NCI-H526 treated with DMSO at 0.1 percent for 48 hours (cell line): ENCODE data around the gene BTBD1.
"Not testable (repeated sequence)": the region's sequence is repeated elsewhere in the genome, so short reads cannot be mapped to it uniquely, and the experiment has no call there.

Experiments
- DNase-seq: peaks from one replicate; lab custom pipeline; 2025; lab: John Stamatoyannopoulos, UW

Gene BTBD1

DNA sequence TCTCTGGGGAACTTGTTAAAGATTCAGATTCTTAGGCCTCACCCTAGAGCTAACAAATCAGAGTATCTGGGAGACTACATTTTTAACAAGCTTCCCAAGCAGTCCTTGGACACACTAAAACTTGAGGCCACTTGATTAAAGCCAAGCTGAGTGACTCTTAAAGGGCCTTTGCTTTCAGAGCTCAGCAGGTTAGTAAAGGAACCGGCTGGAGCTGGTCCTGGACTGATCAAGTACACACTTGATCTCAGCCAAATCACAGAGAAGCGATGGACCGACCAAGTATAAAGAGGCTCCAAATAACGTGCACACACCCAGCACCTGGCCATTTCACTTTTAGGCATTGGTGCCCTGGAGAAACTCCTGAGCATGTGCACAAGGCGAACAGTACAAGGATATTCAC is 27.5 kb upstream of the BTBD1 start:
- no peak for DNase-seq

DNA sequence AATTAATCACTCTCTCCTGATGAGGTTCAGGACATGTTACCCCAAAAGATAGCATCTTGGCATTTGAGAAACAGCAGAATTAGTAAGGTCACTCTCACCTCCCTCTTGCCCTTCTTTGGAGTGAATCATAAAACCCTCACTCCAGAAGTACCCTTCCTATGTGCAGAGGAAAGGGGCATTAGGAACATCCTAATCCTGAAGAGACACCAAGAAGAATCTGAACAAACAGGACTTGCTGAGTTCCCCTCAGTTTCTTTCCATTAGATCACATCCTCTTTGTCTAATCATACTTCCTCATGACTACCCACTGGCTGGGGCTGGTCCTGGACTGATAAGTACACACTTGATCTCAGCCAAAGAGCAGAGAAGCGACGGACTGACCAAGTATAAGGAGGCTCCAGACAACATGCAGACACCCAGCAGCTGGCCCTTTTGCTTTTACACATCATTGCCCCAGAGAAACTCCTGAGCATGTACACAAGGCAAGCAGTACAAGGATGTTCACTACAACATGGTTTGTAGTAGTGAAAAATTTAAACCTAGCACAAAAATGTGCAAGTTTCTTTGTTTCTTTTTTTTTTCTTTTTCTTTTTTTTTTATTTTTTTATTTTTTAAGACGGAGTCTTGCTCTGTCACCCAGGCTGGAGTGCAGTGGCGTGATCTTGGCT is 25.4 kb upstream of the BTBD1 start:
- DNase-seq: no peak

DNA sequence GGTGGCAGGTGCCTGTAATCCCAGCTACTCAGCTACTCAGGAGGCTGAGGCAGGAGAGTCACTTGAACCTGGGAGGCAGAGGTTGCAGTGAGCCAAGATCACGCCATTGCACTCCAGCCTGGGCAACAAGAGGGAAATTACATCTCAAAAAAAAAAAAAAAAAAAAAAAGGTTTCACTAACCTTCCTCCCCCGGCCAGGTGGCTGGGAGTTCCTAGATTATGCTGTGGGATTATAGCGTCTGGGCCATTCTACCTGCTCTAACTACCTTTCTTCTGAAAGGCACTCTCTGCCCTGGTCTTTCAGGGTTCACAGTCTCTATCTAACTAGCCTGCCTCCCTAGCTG is 24.9 kb upstream of the BTBD1 start:
- DNase-seq: not testable (repeated sequence)

- DNase-seq: no peak
These were observed 23.4 kb upstream of the BTBD1 start for GRCh38 chr15:83090465-83090864.

DNA sequence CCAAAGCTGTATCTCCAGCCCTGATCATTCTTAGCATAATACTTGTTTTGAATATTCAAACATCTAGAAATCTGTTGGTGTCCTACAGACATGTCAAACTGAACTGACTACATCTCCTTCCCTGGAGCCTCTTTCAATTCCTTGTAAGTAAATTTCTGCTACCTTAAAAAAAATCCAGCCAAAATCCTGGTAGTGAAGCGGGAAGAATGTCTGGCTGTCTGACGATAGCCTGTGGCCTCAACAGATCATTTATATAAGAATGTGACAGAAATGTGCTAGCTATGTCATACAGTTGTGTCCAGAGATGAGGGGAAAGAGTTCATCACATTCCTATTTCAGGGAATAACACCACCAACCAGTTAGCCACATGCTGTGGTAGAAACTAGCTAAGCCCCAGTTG is 21.8 kb upstream of the BTBD1 start:
- no peak for DNase-seq

GRCh38 chr15:83087576-83087975 is 20.5 kb upstream of the BTBD1 start:
- no peak for DNase-seq

DNA sequence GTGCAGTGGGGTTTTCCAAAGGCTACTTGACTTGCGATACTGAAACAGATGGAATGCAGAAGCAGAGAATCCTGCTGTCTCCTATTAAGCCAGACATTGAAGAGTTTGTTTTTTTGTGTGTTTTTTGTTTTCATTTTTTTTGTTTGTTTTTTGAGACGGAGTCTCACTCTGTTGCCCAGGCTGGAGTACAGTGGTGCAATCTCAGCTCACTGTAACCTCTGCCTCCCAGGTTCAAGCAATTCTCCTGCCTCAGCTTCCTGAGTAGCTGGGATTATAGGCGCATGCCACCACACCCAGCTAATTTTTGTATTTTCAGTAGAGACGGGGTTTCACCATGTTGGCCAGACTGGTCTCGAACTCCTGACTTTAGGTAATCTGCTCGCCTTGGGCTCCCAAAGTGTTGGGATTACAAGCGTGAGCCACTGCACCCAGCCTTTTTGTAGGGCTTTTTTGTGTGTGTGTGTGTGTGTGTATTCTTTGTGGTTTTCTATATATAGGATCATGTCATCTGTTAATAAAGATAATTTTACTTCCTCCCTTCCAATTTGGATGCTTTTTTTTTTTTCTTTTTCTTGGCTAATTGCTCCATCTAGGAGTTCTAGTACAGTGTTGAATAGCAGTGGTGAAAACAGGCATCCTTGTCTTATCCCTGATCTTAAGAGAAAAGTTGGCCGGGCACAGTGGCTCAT is 19.0 kb upstream of the BTBD1 start:
- DNase-seq: not testable (repeated sequence)

DNA sequence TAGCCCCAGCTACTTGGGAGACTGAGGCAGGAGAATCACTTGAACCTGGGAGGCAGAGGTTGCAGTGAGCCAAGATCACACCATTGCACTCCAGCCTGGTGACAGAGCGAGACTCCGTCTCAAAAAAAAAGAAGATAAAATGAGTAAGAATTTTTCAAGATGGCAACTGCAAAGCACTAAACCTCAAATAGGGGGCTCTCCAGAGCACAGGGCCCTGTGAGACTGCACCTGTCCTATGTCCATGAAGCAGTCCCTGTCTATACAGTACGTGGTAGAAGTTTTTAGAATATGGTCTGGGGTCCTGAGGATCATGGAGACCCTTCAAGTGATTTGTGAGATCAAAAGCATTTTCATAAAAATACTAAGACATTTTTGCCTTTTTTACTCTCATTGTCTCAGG is 18.4 kb upstream of the BTBD1 start:
- DNase-seq: not testable (repeated sequence)

- DNase-seq: no peak
These were observed 15.8 kb upstream of the BTBD1 start for GRCh38 chr15:83082730-83083386.

GRCh38 chr15:83081256-83082014 is 14.4 kb upstream of the BTBD1 start:
- DNase-seq: no peak

DNA sequence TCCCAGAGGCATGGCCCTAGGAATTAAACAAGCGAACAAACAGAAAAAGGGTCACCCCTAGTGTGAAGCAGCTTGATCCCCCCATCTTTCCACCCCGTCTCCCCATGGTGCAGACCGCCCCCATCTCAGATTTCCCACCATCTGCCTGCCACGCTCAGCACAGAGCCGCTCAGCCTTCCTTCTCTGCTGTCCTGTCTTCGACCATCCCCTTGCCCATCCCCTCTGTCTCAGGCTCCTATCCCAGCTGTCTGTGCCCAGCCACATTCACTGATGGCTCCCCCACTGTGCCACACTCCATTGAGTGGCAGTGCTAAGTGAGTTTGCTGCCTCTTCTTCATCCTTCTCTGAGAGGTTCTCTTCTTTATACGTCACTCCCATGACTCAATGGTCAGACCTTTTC is 11.7 kb upstream of the BTBD1 start:
- no peak for DNase-seq

GRCh38 chr15:83077491-83078230 is 10.6 kb upstream of the BTBD1 start:
- DNase-seq: no peak

- DNase-seq: not testable (repeated sequence)
These were observed 2.2 kb upstream of the BTBD1 start for GRCh38 chr15:83069211-83069642.

DNA sequence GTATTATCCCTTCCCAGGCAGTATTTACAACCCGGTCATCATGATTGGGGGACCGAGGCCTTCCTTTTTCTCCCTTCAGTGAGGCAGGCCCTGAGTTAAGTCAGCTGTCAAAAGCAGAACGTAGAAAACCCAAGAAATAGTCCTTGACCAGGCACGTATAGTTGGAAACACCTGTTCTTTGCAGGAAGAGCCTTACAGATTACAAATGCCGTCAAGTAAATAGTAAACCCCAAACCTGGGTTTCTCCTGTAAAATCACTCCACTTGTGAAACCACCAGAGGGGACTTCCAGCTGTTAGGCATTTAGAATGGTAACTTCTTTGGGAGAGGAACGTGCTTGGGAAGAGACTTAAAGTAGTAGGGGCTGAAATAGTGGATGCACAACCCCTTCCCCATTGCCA is 1.0 kb upstream of the BTBD1 start:
- DNase-seq: no peak

- DNase-seq: no peak
These were observed 548 bp upstream of the BTBD1 start for GRCh38 chr15:83067638-83067962.

DNA sequence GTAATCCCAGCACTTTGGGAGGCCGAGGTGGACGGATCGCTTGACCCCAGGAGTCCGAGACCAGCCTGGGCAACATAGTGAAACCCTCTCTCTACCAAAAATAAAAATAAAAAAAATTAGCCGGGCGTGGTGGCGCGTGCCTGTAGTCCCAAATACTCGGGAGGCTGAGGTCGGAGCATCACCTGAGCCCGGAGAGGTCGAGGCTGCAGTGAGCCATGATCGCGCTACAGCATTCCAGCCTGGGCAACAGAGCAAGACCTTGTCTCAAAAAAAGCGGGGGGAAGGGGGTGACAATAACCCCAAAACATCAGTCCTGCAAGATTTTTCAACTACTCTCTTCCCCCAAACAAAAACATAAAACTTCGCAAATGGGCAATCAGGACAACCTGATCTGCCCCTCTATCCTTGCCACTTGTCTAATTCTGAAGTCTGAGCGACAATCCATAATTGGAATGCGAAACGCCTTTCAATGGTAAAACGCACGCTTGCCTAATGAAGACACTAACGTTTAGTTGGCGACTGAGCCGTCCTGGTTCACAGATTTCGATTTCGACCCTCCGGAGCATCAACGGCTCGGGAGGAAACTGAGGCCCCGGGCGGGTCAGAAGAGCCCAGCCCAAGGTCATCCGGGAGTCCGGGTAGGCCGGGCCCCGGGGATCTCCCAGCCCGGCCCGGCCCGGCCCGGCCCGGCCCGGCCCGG is 868 bp downstream of the BTBD1 start:
- no peak for DNase-seq

GRCh38 chr15:83065431-83065830 is 1.6 kb downstream of the BTBD1 start:
- no peak for DNase-seq

DNA sequence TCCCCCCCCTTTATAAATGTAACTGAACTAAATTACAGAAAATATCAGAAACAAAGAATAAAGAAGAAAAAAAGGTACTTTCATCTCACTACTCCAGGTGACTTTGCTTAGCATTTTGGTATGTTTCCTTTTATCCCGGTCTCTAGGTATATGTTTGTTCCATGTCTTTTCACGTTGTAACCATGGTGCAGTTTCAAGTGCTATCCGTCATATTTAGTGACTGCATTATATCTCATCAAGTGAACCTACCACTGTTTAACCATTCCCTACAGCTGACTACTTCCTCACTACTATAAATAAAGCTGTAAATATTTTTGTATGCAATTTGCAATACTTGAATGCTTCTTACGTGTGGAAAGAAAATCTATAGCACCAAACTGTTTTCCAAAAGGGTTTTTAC is 2.2 kb downstream of the BTBD1 start:
- no peak for DNase-seq

- DNase-seq: no peak
These were observed 3.5 kb downstream of the BTBD1 start for GRCh38 chr15:83063551-83063950.

GRCh38 chr15:83062768-83063180 is 4.3 kb downstream of the BTBD1 start:
- no peak for DNase-seq

DNA sequence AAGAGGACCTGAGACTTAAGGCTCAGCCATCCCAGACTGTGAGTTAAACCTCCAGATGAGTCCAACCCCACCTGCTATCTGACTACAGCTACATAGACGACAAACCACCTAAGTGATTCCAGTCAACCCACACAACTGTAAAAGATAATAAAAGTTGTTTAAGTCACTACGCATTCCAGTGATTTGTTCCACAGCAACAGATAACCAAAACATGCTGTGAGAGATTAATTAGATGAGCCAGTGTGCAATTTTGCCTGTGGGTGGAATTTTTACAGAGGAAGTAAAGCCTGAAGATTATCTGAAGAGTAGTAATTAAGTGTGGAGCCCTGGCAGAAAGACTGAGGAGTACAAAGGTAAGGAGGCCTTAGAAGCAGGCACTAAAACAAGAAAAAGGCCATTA is 5.4 kb downstream of the BTBD1 start:
- no peak for DNase-seq
